Left renal pelvis (tissue), 4 donors: ENCODE data around the gene APOBEC3H. TPM values are rescaled to one million over a fixed set of nuclear protein-coding genes. Genes with fewer than 3 reads are reported as not detected.
"Not testable (repeated sequence)": the region's sequence is repeated elsewhere in the genome, so short reads cannot be mapped to it uniquely, and the experiment has no call there.

ENCODE experiments used
- DNase-seq, 4 donors: peaks; one replicate each; pipeline ENCODE4 v3.0.0-alpha.2; 2013; ENCODE audit warnings: low read depth in 4 of 4, low spot score in 3 of 4
- polyA plus RNA-seq, 4 donors: library from polyadenylated mRNA; unstranded; fragments of 120-200 nt; gene quantifications; one replicate each; pipeline ENCODE4 v1.2.1, GENCODE V29; 2013; ENCODE audit not compliant: insufficient read length in 4 of 4

APOBEC3H gene
- under 1 TPM in 2 of 4 donors, not detected in 2; 0.17 to 0.20 TPM for polyA plus RNA-seq

GRCh38 chr22:39097098-39098020 is at the start of gene APOBEC3H:
TSS of gene APOBEC3H (plus strand) at chr22:39097244. CDS start at chr22:39100279, 3,035 bp downstream.
- DNase-seq = no peak

- not testable (repeated sequence) for DNase-seq
Observed at GRCh38 chr22:39049486-39049885, 47.6 kb upstream of the APOBEC3H start.

- not testable (repeated sequence) for DNase-seq
Observed at GRCh38 chr22:39051844-39052495, 45.1 kb upstream of the APOBEC3H start.

- DNase-seq = no peak
Observed at GRCh38 chr22:39055658-39056057, 41.4 kb upstream of the APOBEC3H start.

GRCh38 chr22:39061290-39061689 is 35.8 kb upstream of the APOBEC3H start:
- DNase-seq = not testable (repeated sequence)

GRCh38 chr22:39061951-39062350 is 35.1 kb upstream of the APOBEC3H start:
- not testable (repeated sequence) for DNase-seq

- not testable (repeated sequence) for DNase-seq
Observed at GRCh38 chr22:39063904-39064303, 33.1 kb upstream of the APOBEC3H start.

GRCh38 chr22:39066442-39067276 is 30.4 kb upstream of the APOBEC3H start:
- not testable (repeated sequence) for DNase-seq

GRCh38 chr22:39068033-39068785 is 28.8 kb upstream of the APOBEC3H start:
- no peak for DNase-seq

- DNase-seq = no peak
Observed at GRCh38 chr22:39070186-39070585, 26.9 kb upstream of the APOBEC3H start.

GRCh38 chr22:39072581-39072981 is 24.5 kb upstream of the APOBEC3H start:
- not testable (repeated sequence) for DNase-seq

- no peak for DNase-seq
Observed at GRCh38 chr22:39073981-39074380, 23.1 kb upstream of the APOBEC3H start.

- DNase-seq = not testable (repeated sequence)
Observed at GRCh38 chr22:39076155-39077025, 20.7 kb upstream of the APOBEC3H start.

GRCh38 chr22:39077026-39077840 is 19.8 kb upstream of the APOBEC3H start, which contains the start of gene APOBEC3G:
TSS of gene APOBEC3G (plus strand) at chr22:39077275. CDS start at chr22:39077362, 87 bp downstream.
- not testable (repeated sequence) for DNase-seq

- not testable (repeated sequence) for DNase-seq
Observed at GRCh38 chr22:39077912-39078311, 19.1 kb upstream of the APOBEC3H start.

- DNase-seq = no peak
Observed at GRCh38 chr22:39078329-39078728, 18.7 kb upstream of the APOBEC3H start.

- DNase-seq = not testable (repeated sequence)
Observed at GRCh38 chr22:39079054-39079637, 17.9 kb upstream of the APOBEC3H start.
